ENCODE data around the gene DDX39B. TPM values are rescaled to one million over a fixed set of nuclear protein-coding genes. Genes with fewer than 3 reads are reported as not detected.

The DDX39B gene
- total RNA-seq, 2 experiments from 2014 or later, result 568 to 572 TPM

DNA sequence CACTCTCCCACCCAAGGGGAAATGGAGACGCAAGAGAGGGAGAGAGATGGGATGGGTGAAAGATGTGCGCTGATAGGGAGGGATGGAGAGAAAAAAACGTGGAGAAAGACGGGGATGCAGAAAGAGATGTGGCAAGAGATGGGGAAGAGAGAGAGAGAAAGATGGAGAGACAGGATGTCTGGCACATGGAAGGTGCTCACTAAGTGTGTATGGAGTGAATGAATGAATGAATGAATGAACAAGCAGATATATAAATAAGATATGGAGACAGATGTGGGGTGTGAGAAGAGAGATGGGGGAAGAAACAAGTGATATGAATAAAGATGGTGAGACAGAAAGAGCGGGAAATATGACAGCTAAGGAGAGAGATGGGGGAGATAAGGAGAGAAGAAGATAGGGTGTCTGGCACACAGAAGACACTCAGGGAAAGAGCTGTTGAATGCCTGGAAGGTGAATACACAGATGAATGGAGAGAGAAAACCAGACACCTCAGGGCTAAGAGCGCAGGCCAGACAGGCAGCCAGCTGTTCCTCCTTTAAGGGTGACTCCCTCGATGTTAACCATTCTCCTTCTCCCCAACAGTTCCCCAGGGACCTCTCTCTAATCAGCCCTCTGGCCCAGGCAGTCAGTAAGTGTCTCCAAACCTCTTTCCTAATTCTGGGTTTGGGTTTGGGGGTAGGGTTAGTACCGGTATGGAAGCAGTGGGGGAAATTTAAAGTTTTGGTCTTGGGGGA lies 34.3 kb upstream of the DDX39B start:
- H3K27me3 Mint-ChIP-seq, result no peaks in the 10 kb centered on the region
- peak overlapping the region; percentile 96 for H3K4me3 Mint-ChIP-seq
- H3K4me1 Mint-ChIP-seq (ENCODE audit: low read depth), result peaks cover 49% of the 10 kb centered on the region
- no peaks in the 10 kb centered on the region for H3K9me3 Mint-ChIP-seq
- H3K36me3 Mint-ChIP-seq (ENCODE audit: low read depth), result peaks cover 75% of the 10 kb centered on the region
- POLR2A ChIA-PET, result interaction anchor here (0.7 to 35.7 kb wide), 13 partner anchors 6 to 127 kb away, joined by 3 to 1181 read pairs (median 6); partner anchors contain the start of genes ABHD16A, ATP6V1G2, BAG6 and C6orf47
- no peak for ATAC-seq
- intact Hi-C loops (cut with micrococcal nuclease), result loop anchor here (2.0 kb wide), 1 partner anchor 17 kb away; no protein-coding TSS in a partner anchor
- TF ChIP-seq, protein P1, sequence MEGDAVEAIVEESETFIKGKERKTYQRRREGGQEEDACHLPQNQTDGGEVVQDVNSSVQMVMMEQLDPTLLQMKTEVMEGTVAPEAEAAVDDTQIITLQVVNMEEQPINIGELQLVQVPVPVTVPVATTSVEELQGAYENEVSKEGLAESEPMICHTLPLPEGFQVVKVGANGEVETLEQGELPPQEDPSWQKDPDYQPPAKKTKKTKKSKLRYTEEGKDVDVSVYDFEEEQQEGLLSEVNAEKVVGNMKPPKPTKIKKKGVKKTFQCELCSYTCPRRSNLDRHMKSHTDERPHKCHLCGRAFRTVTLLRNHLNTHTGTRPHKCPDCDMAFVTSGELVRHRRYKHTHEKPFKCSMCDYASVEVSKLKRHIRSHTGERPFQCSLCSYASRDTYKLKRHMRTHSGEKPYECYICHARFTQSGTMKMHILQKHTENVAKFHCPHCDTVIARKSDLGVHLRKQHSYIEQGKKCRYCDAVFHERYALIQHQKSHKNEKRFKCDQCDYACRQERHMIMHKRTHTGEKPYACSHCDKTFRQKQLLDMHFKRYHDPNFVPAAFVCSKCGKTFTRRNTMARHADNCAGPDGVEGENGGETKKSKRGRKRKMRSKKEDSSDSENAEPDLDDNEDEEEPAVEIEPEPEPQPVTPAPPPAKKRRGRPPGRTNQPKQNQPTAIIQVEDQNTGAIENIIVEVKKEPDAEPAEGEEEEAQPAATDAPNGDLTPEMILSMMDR (IDR thresholded peaks at IDR 0.05), result no peak
- CTCF ChIA-PET, result interaction anchor here (1.8 to 56.2 kb wide), 4 partner anchors 15 to 83 kb away, joined by 5 to 2542 read pairs (median 1274); partner anchors contain the start of genes ATP6V1G2, DDX39B, LST1 and LTA
- peak overlapping the region; percentile 97 for H3K27ac Mint-ChIP-seq
- DNase-seq, result no peak

DNA sequence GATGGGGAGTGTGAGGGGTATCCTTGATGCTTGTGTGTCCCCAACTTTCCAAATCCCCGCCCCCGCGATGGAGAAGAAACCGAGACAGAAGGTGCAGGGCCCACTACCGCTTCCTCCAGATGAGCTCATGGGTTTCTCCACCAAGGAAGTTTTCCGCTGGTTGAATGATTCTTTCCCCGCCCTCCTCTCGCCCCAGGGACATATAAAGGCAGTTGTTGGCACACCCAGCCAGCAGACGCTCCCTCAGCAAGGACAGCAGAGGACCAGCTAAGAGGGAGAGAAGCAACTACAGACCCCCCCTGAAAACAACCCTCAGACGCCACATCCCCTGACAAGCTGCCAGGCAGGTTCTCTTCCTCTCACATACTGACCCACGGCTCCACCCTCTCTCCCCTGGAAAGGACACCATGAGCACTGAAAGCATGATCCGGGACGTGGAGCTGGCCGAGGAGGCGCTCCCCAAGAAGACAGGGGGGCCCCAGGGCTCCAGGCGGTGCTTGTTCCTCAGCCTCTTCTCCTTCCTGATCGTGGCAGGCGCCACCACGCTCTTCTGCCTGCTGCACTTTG lies 33.6 kb upstream of the DDX39B start, which contains the start of gene TNF:
TNF (plus strand) TSS at position 231 of the 567 bp plus-strand sequence; CDS start at position 408, 177 bp downstream.
- Mint-ChIP-seq H3K9me3 (no peaks in the 10 kb centered on the region), H3K27me3 (no peaks in the 10 kb centered on the region), H3K4me3 (peak within 1 kb of the TSS; percentile 96), H3K27ac (peak within 1 kb of the TSS; percentile 97), H3K4me1 (ENCODE audit: low read depth) (peaks cover 54% of the 10 kb centered on the region), H3K36me3 (ENCODE audit: low read depth) (peaks cover 68% of the 10 kb centered on the region)
- intact Hi-C loops (cut with micrococcal nuclease), result loop anchor here (2.0 kb wide), 1 partner anchor 17 kb away; no protein-coding TSS in a partner anchor
- TF ChIP-seq, protein P1 (IDR thresholded peaks at IDR 0.05), result no peak
- POLR2A ChIA-PET, result interaction anchor here (0.6 to 35.7 kb wide), 12 partner anchors 5 to 334 kb away, joined by 3 to 1181 read pairs (median 8); partner anchors contain the start of genes ABHD16A, ATP6V1G2, BAG6 and DDX39B
- DNase-seq (peak; percentile 87), ATAC-seq (peak; percentile 21)
- CTCF ChIA-PET, result interaction anchor here (1.9 to 56.2 kb wide), 3 partner anchors 14 to 41 kb away, joined by 5 to 2542 read pairs (median 2542); partner anchors contain the start of genes ATP6V1G2, DDX39B, LST1 and LTA

- Mint-ChIP-seq H3K36me3 (ENCODE audit: low read depth) (peaks cover 62% of the 10 kb centered on the region), H3K27ac (peak overlapping the region; percentile 97), H3K4me3 (peak overlapping the region; percentile 96), H3K4me1 (ENCODE audit: low read depth) (peaks cover 58% of the 10 kb centered on the region), H3K27me3 (no peaks in the 10 kb centered on the region), H3K9me3 (no peaks in the 10 kb centered on the region)
- intact Hi-C loops (cut with micrococcal nuclease), result loop anchor here (2.0 kb wide), 1 partner anchor 16 kb away; no protein-coding TSS in a partner anchor
- ATAC-seq (no peak), DNase-seq (peak; percentile 53)
- ChIA-PET POLR2A (interaction anchor here (0.6 to 35.7 kb wide), 15 partner anchors 4 to 335 kb away, joined by 3 to 1181 read pairs (median 4); partner anchors contain the start of genes ATP6V1G2, BAG6, C6orf47 and DDX39B), CTCF (interaction anchor here (1.1 to 56.2 kb wide), 4 partner anchors 13 to 87 kb away, joined by 3 to 2542 read pairs (median 1274); partner anchors contain the start of genes ATP6V1G2, DDX39B, LST1 and LTA)
- TF ChIP-seq, protein P1 (IDR thresholded peaks at IDR 0.05), result no peak
These were observed 32.6 kb upstream of the DDX39B start for GRCh38 chr6:31574106-31575061.

DNA sequence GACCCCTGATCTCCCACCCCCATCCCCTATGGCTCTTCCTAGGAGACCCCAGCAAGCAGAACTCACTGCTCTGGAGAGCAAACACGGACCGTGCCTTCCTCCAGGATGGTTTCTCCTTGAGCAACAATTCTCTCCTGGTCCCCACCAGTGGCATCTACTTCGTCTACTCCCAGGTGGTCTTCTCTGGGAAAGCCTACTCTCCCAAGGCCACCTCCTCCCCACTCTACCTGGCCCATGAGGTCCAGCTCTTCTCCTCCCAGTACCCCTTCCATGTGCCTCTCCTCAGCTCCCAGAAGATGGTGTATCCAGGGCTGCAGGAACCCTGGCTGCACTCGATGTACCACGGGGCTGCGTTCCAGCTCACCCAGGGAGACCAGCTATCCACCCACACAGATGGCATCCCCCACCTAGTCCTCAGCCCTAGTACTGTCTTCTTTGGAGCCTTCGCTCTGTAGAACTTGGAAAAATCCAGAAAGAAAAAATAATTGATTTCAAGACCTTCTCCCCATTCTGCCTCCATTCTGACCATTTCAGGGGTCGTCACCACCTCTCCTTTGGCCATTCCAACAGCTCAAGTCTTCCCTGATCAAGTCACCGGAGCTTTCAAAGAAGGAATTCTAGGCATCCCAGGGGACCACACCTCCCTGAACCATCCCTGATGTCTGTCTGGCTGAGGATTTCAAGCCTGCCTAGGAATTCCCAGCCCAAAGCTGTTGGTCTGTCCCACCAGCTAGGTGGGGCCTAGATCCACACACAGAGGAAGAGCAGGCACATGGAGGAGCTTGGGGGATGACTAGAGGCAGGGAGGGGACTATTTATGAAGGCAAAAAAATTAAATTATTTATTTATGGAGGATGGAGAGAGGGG lies 31.7 kb upstream of the DDX39B start:
- ATAC-seq (no peak), DNase-seq (no peak)
- Mint-ChIP-seq H3K4me1 (ENCODE audit: low read depth) (peaks cover 58% of the 10 kb centered on the region), H3K27me3 (no peaks in the 10 kb centered on the region), H3K36me3 (ENCODE audit: low read depth) (peaks cover 58% of the 10 kb centered on the region), H3K9me3 (no peaks in the 10 kb centered on the region), H3K4me3 (peak overlapping the region; percentile 96), H3K27ac (peak overlapping the region; percentile 97)
- CTCF ChIA-PET, result interaction anchor here (1.1 to 56.2 kb wide), 3 partner anchors 12 to 86 kb away, joined by 3 to 2542 read pairs (median 2542); partner anchors contain the start of genes ATP6V1G2, DDX39B, LST1 and LTA
- TF ChIP-seq, protein P1 (IDR thresholded peaks at IDR 0.05), result no peak
- intact Hi-C loops (cut with micrococcal nuclease), result loop anchor here (2.0 kb wide), 1 partner anchor 15 kb away; no protein-coding TSS in a partner anchor
- POLR2A ChIA-PET, result interaction anchor here (0.8 to 35.7 kb wide), 14 partner anchors 3 to 248 kb away, joined by 3 to 1181 read pairs (median 6); partner anchors contain the start of genes ATP6V1G2, BAG6, C6orf47 and DDX39B

Measured in activated CD8-positive, alpha-beta T cell treated with anti-CD3 and anti-CD28 coated beads for 36 hours (primary cell).